CD4-positive, alpha-beta memory T cell (primary cell): Measurements from ENCODE around the gene PRKCQ. TPM values are rescaled to one million over a fixed set of nuclear protein-coding genes. Genes with fewer than 3 reads are reported as not detected.

Experiments
- CTCF ChIA-PET: fragments of 350-600 bp; sonication (Branson Sonifier 250); formaldehyde crosslinking; loops from one replicate; lab custom pipeline; 2021; ENCODE audit warnings: inconsistent platforms; ENCODE audit not compliant: partially characterized antibody; lab: Charles Lee
- POLR2A ChIA-PET: fragments of 350-600 bp; sonication (Branson Sonifier 250); formaldehyde crosslinking; loops from one replicate; lab custom pipeline; 2021; ENCODE audit not compliant: partially characterized antibody; lab: Charles Lee
- DNase-seq, 5 donors: peaks; one replicate each; pipeline versions ENCODE4 v3.0.0 to v3.0.0-alpha.2; 2020 to 2022; ENCODE audit warnings: mixed read lengths in 1 of 5
- H3K27ac ChIP-seq: one replicate; pipeline ENCODE4 v1.7.0; 2013; ENCODE audit warnings: low read depth, low read length
- H3K27me3 ChIP-seq: 2 replicates; pipeline ENCODE4 v1.7.0; 2013; ENCODE audit warnings: mild to moderate bottlenecking, low read length, moderate library complexity; ENCODE audit not compliant: insufficient read depth
- H3K36me3 ChIP-seq: 2 replicates; pipeline ENCODE4 v1.7.0; 2013; ENCODE audit warnings: mild to moderate bottlenecking, low read length, moderate library complexity; ENCODE audit not compliant: insufficient read depth
- H3K4me1 ChIP-seq: 2 replicates; pipeline ENCODE4 v1.7.0; 2013; ENCODE audit warnings: mild to moderate bottlenecking, low read length, moderate library complexity; ENCODE audit not compliant: insufficient read depth
- H3K4me3 ChIP-seq, 2 donors: one replicate each; pipeline ENCODE4 v1.7.0; 2013; ENCODE audit warnings: low read length in 2 of 2, mild to moderate bottlenecking in 1 of 2
- H3K9me3 ChIP-seq, 2 donors: one replicate each; pipeline ENCODE4 v1.7.0; 2013; ENCODE audit warnings: low read length in 2 of 2, control low read depth in 1 of 2; ENCODE audit not compliant: control insufficient read depth in 1 of 2
- H3K27ac Mint-ChIP-seq, 7 donors: one replicate each; pipeline ENCODE4 v1.8.0; 2020 to 2021; ENCODE audit warnings: mixed read lengths in 7 of 7, mild to moderate bottlenecking in 6 of 7, inconsistent platforms in 3 of 7, moderate library complexity in 3 of 7
- H3K27me3 Mint-ChIP-seq, 2 donors: one replicate each; pipeline ENCODE4 v1.8.0; 2020 to 2021; ENCODE audit warnings: mixed read lengths in 2 of 2
- H3K36me3 Mint-ChIP-seq, 2 donors: one replicate each; pipeline ENCODE4 v1.8.0; 2020 to 2021; ENCODE audit warnings: mixed read lengths in 2 of 2, inconsistent platforms in 1 of 2, mild to moderate bottlenecking in 1 of 2
- H3K4me1 Mint-ChIP-seq, 4 donors: one replicate each; pipeline ENCODE4 v1.8.0; 2020 to 2021; ENCODE audit warnings: mixed read lengths in 4 of 4, mild to moderate bottlenecking in 1 of 4
- H3K4me3 Mint-ChIP-seq, 8 donors: one replicate each; pipeline ENCODE4 v1.8.0; 2020 to 2021; ENCODE audit warnings: mixed read lengths in 8 of 8, mild to moderate bottlenecking in 7 of 8, moderate library complexity in 6 of 8, inconsistent platforms in 3 of 8
- H3K9me3 Mint-ChIP-seq, 8 donors: one replicate each; pipeline ENCODE4 v1.8.0; 2020 to 2021; ENCODE audit warnings: mixed read lengths in 8 of 8, mild to moderate bottlenecking in 5 of 8, inconsistent platforms in 3 of 8, moderate library complexity in 1 of 8
- intact Hi-C: fragments of 100-400 bp; cut with micrococcal nuclease; formaldehyde crosslinking; loops from one replicate; pipeline ENCODE4 v1.15.1; 2023
- polyA plus RNA-seq, 2 donors: library from polyadenylated mRNA; unstranded; fragments of 300-500 nt; fragmentation: Illumina TruSeq; gene quantifications; one replicate each; pipeline ENCODE4 v1.2.3, GENCODE V29; 2021
- total RNA-seq, 2 experiments: library from RNA; stranded (reverse); gene quantifications; one replicate each; pipeline ENCODE4 v1.2.3, GENCODE V29; 2021

Gene PRKCQ
- total and polyA plus RNA-seq, 4 experiments from 2014 or later, result 45.0 to 77.1 (median 71.0) TPM

DNA sequence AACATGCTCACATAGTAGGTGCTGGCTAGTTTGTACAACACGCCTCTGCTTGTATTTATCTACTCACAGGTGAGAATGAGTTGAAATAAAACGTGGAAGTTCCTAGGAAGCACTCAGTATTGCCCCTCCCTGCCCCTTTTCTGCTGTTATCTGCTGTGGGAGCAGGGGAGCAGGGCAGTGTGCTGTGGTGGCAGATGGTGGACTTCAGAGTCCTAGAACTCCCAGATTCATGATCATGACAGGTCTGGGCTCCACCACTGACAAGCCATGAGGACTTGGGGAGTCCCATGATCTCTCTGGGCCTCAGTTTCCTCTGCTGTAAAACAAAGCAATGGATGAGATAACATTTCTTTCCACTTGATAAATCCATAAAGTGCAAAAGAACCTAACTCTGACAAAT lies 11.6 kb upstream of the PRKCQ start:
- Mint-ChIP-seq H3K4me1 (peaks cover 67 to 97% (median 76%) of the 10 kb centered on the region in 4 donors), H3K27ac (peak overlapping the region; percentile 84 to 97 (median 94)), H3K9me3 (no peaks in the 10 kb centered on the region), H3K36me3 (peaks cover 55 to 58% of the 10 kb centered on the region in 2 donors), H3K27me3 (no peaks in the 10 kb centered on the region), H3K4me3 (peak overlapping the region; percentile 49 to 81 (median 74))
- Histone ChIP-seq H3K9me3 (no peaks in the 10 kb centered on the region), H3K36me3 (peaks cover 16% of the 10 kb centered on the region), H3K4me1 (peaks cover 89% of the 10 kb centered on the region), H3K27ac (peak overlapping the region; percentile 45), H3K4me3 (peak overlapping the region in 1 of 2 donors; percentile 1), H3K27me3 (no peaks in the 10 kb centered on the region)
- CTCF ChIA-PET, result interaction anchor here (0.8 to 7.6 kb wide), 8 partner anchors 9 to 146 kb away, joined by 5 to 101 read pairs (median 13); partner anchors contain the start of gene PRKCQ
- DNase-seq, result no peak
- POLR2A ChIA-PET, result interaction anchor here (1.2 to 17.1 kb wide), 8 partner anchors 10 to 61 kb away, joined by 3 to 355 read pairs (median 14); partner anchors contain the start of gene PRKCQ
- intact Hi-C loops, result loop anchor here (1.0 to 2.0 kb wide), 4 partner anchors 8 to 20 kb away; no protein-coding TSS in a partner anchor

DNA sequence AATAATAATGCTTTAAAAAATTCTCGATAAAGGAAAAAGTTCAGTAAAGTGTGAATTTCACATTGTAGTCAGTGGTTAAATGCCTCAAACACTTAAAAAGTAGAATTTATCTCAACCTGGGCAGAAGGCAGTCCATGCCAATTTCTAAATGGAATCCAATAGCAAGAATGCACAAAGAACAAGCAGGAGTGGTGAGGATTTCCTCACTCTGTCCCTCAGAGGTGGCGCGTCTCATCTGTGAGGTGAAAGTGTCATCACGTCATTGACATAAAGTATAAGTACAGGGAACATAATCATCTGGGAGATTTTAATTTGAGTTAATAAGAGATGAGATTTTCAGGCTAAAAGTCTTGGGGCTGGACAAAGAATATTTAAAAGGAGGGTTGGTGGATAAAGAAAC lies 10.0 kb upstream of the PRKCQ start:
- H3K4me3 ChIP-seq, result no peak overlapping the region
- Mint-ChIP-seq H3K9me3 (no peaks in the 10 kb centered on the region), H3K4me3 (peak overlapping the region in 5 of 8 donors; percentile 25 to 80 (median 62)), H3K36me3 (peaks cover 64 to 67% of the 10 kb centered on the region in 2 donors), H3K27me3 (no peaks in the 10 kb centered on the region), H3K27ac (peak overlapping the region; percentile 77 to 97 (median 93)), H3K4me1 (peaks cover 69 to 100% (median 86%) of the 10 kb centered on the region in 4 donors)
- intact Hi-C loops, result no loop called here
- no peaks in the 10 kb centered on the region for H3K9me3 ChIP-seq
- no peak overlapping the region for H3K27ac ChIP-seq
- ChIA-PET CTCF (interaction anchor here (3.2 to 6.1 kb wide), 2 partner anchors 10 to 12 kb away, joined by 8 to 31 read pairs; no protein-coding TSS in a partner anchor), POLR2A (interaction anchor here (1.7 to 17.1 kb wide), 6 partner anchors 9 to 59 kb away, joined by 6 to 355 read pairs (median 29); partner anchors contain the start of gene PRKCQ)
- peaks cover 92% of the 10 kb centered on the region for H3K4me1 ChIP-seq
- peaks cover 16% of the 10 kb centered on the region for H3K36me3 ChIP-seq
- no peaks in the 10 kb centered on the region for H3K27me3 ChIP-seq
- DNase-seq, result no peak

DNA sequence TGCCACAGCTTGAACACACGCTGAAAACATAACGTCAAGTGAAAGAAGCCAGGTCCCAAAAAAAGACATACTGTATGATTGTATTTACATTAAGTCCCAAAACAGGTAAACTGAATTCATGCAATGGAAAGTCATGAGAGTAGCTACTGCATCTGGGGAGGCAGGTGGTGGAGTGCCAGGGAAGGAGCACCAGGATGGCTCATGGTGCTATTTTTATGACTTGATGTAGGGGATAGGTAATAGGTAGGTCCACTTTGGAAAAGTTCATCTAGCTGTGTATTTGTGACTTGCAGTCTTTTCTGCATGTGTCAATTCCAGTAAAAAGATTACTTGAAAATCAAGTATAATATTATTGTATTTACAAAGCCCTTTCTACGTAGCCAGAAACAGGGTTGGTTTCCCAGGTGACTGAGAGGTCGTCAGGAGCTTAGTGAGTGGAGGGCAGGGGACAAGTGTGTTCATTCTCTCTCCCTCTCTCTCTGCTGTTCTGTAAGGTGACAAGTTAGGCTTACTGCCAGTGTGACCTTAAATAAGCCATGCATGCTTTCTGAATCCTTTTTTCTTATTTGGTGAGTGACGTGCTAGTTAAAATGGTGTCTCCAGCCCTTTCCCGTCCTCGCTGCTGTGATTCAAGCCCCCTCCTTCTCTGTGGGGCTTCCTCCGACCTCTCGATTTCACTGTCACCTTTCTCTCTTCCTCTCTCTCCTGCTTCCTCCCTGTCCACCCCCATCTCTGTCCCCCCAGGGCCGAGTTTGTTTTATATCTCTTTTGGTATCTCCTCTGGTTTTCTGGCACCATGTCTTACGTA lies 9.4 kb upstream of the PRKCQ start:
- Histone ChIP-seq H3K9me3 (no peaks in the 10 kb centered on the region), H3K27me3 (no peaks in the 10 kb centered on the region), H3K27ac (peak overlapping the region; percentile 17), H3K4me1 (peaks cover 93% of the 10 kb centered on the region), H3K4me3 (peak overlapping the region in 1 of 2 donors; percentile 3), H3K36me3 (peaks cover 21% of the 10 kb centered on the region)
- Mint-ChIP-seq H3K27ac (peak overlapping the region; percentile 88 to 97 (median 93)), H3K4me1 (peaks cover 69 to 99% (median 88%) of the 10 kb centered on the region in 4 donors), H3K9me3 (no peaks in the 10 kb centered on the region), H3K4me3 (peak overlapping the region in 7 of 8 donors; percentile 4 to 80 (median 62)), H3K36me3 (peaks cover 68 to 72% of the 10 kb centered on the region in 2 donors), H3K27me3 (no peaks in the 10 kb centered on the region)
- intact Hi-C loops, result no loop called here
- ChIA-PET POLR2A (interaction anchor here (0.6 to 17.1 kb wide), 8 partner anchors 9 to 116 kb away, joined by 3 to 355 read pairs (median 6); partner anchors contain the start of gene PRKCQ), CTCF (interaction anchor here (0.7 to 6.1 kb wide), 3 partner anchors 9 to 144 kb away, joined by 5 to 31 read pairs (median 5); partner anchors contain the start of gene PRKCQ)
- no peak for DNase-seq

DNA sequence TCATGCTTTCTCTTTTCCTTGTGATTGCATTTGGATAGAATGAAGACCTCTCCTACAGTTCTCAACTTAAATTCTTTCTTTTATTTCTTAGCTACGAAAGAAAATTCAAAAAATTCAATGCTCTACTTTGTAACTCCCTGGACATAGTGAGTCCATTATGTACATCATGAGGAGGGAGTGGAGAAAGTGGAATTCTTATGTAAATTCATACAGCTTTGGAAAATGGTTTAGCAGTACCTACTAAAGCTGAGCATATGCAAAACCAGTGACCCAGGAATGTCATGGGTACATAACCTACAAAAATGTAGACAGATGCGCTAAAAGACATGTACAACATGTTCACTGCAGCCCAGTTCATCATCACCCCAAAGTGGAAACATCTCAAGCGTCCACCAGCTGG lies 8.8 kb upstream of the PRKCQ start:
- Histone ChIP-seq H3K4me1 (peaks cover 93% of the 10 kb centered on the region), H3K27me3 (no peaks in the 10 kb centered on the region), H3K27ac (peak overlapping the region; percentile 17), H3K36me3 (peaks cover 21% of the 10 kb centered on the region), H3K4me3 (peak overlapping the region in 1 of 2 donors; percentile 3), H3K9me3 (no peaks in the 10 kb centered on the region)
- Mint-ChIP-seq H3K27me3 (no peaks in the 10 kb centered on the region), H3K4me3 (peak overlapping the region in 6 of 8 donors; percentile 11 to 69 (median 58)), H3K36me3 (peaks cover 69 to 71% of the 10 kb centered on the region in 2 donors), H3K4me1 (peaks cover 66 to 98% (median 86%) of the 10 kb centered on the region in 4 donors), H3K9me3 (no peaks in the 10 kb centered on the region), H3K27ac (peak overlapping the region; percentile 80 to 97 (median 90))
- ChIA-PET CTCF (interaction anchor here (0.7 to 6.1 kb wide), 3 partner anchors 8 to 143 kb away, joined by 5 to 31 read pairs (median 5); partner anchors contain the start of gene PRKCQ), POLR2A (interaction anchor here (0.6 to 17.1 kb wide), 8 partner anchors 8 to 115 kb away, joined by 3 to 355 read pairs (median 6); partner anchors contain the start of gene PRKCQ)
- DNase-seq, result no peak
- intact Hi-C loops, result no loop called here

DNA sequence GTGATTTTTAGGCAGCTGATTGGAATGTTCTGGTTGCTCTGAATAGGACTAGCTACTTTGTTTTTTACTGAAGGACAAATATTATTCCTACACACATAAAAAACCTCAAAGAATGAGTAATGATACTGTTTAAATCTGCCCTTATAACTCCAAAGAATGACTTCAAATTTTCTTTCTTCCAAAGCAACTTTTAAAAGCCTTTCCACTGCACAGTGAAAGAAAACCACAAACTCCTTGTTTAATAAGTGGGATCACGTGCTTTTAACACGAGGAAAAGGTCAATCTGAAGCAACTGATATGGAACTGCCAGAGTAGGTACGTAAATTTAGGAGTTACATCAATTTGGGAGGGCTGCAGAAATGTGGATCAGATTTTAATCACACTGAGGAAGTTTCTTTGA lies 8.0 kb upstream of the PRKCQ start:
- peaks cover 21% of the 10 kb centered on the region for H3K36me3 ChIP-seq
- peaks cover 69 to 71% of the 10 kb centered on the region in 2 donors for H3K36me3 Mint-ChIP-seq
- H3K27me3 ChIP-seq, result no peaks in the 10 kb centered on the region
- ChIA-PET CTCF (interaction anchor here (0.5 to 6.1 kb wide), 2 partner anchors 12 to 48 kb away, joined by 3 to 31 read pairs; no protein-coding TSS in a partner anchor), POLR2A (interaction anchor here (1.0 to 17.1 kb wide), 6 partner anchors 7 to 113 kb away, joined by 4 to 355 read pairs (median 10); partner anchors contain the start of gene PRKCQ)
- intact Hi-C loops, result no loop called here
- peaks cover 91% of the 10 kb centered on the region for H3K4me1 ChIP-seq
- H3K9me3 ChIP-seq, result no peaks in the 10 kb centered on the region
- H3K4me1 Mint-ChIP-seq, result peaks cover 62 to 98% (median 83%) of the 10 kb centered on the region in 4 donors
- peak overlapping the region; percentile 64 to 94 (median 88) for H3K27ac Mint-ChIP-seq
- H3K27ac ChIP-seq, result peak overlapping the region; percentile 4
- H3K27me3 Mint-ChIP-seq, result no peaks in the 10 kb centered on the region
- peak overlapping the region in 7 of 8 donors; percentile 11 to 69 (median 60) for H3K4me3 Mint-ChIP-seq
- H3K9me3 Mint-ChIP-seq, result no peaks in the 10 kb centered on the region
- H3K4me3 ChIP-seq, result no peak overlapping the region
- no peak for DNase-seq

DNA sequence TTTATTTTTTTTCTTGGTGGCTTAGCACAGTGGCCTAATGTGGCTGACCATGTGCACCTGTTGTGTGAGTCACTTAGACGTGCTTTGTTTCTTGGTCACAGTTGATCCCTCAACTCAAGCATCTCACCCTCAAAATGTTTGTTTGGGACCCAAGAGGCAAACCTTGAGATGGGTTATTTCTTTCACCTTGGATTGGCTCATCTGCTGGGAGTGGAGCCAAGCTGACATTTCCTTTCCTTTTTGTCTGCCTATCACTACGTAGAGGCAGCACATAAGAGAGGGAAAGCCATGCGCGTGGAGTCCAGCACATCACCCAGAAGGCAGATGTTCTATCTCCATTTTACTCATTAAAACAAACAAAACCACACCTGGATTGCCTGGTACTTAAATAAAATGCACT lies 6.4 kb upstream of the PRKCQ start:
- peaks cover 91% of the 10 kb centered on the region for H3K4me1 ChIP-seq
- no peaks in the 10 kb centered on the region for H3K9me3 Mint-ChIP-seq
- ChIA-PET CTCF (interaction anchor here (1.0 to 6.1 kb wide), 2 partner anchors 14 to 24 kb away, joined by 3 to 31 read pairs; no protein-coding TSS in a partner anchor), POLR2A (interaction anchor here (0.7 to 2.1 kb wide), 13 partner anchors 8 to 140 kb away, joined by 3 to 11 read pairs (median 4); no protein-coding TSS in a partner anchor)
- peak overlapping the region; percentile 29 for H3K27ac ChIP-seq
- intact Hi-C loops, result no loop called here
- DNase-seq, result peak in 1 of 5 donors; percentile 46
- H3K9me3 ChIP-seq, result no peaks in the 10 kb centered on the region
- H3K27ac Mint-ChIP-seq, result peak overlapping the region; percentile 82 to 93 (median 90)
- peaks cover 21% of the 10 kb centered on the region for H3K36me3 ChIP-seq
- H3K27me3 ChIP-seq, result no peaks in the 10 kb centered on the region
- peaks cover 74 to 76% of the 10 kb centered on the region in 2 donors for H3K36me3 Mint-ChIP-seq
- H3K27me3 Mint-ChIP-seq, result no peaks in the 10 kb centered on the region
- H3K4me1 Mint-ChIP-seq, result peaks cover 61 to 98% (median 84%) of the 10 kb centered on the region in 4 donors
- peak overlapping the region; percentile 90 to 99 (median 94) for H3K4me3 Mint-ChIP-seq
- peak overlapping the region in 1 of 2 donors; percentile 41 for H3K4me3 ChIP-seq
